Measurements from ENCODE around the gene SMAD7.

SMAD7 gene

DNA sequence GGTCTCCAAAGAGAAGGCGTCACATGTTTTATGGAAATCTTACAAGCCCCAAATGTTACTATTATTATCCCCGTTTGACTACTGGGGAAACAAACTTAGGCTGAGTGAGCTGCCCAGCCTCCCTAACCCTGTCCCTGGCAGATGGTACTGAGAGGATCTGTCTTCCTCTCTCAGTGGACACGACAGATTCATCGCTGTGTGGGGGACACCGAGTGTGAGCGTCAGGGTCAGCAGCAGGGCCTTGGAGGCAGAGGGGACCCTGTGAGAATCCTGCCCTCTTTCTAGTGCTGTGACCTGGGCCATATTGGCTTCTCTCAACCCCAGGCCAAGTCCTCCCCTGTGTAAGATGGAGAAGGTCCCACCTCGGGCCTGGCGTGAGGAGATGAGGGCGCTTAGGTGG, 27.1 kb upstream of the SMAD7 start:
- no peak for TF ChIP-seq GATA1 (IDR thresholded peaks at IDR 0.05; ENCODE audit: low read depth, low read length)
- TF ChIP-seq POLR2A (IDR thresholded peaks at IDR 0.05; ENCODE audit: low read length), result no peak
- DNase-seq, result no peak

DNA sequence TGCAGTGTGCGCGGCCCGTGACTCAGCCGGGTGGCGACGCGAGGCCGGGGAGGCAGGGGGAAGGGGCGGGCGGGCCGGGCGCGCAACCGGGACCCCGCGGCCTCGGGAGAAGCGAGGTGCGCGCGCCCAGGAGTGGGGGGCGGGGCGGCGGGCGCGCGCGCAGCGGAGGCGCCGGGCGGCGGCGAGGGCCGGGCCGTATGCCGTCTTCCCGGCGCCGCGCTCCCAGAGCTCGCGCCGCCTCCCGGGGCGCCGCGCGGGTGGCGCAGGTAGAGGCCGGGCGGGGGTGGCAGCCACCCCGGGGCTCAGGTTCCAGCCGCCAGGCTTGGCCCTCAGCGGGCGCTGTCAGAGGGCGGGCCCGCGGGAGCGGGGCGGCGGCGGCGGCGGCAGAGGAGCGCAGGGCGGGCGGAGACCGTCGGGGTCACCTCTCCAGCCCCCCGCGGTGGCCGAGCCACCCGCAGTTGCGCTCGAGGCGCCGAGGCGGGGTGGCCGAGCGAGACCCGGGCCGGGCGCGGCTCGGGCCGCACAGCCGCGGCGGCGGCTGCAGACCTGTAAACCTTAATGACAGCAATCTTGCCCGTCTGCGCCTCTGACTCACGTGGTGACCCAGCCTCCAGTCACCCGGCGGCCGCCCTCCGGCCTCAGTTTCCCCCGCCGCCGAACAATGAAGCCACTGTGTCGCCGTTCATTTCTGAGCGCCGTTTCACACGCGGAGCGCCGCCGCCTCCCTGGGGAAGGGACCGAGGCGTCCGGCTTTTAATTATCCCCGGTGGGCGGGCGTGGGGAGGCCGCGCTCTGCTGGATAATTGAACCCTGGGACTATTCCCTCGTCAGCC, 25.3 kb upstream of the SMAD7 start:
- TF ChIP-seq GATA1 (IDR thresholded peaks at IDR 0.05; ENCODE audit: low read depth, low read length), result no peak
- TF ChIP-seq POLR2A (IDR thresholded peaks at IDR 0.05; ENCODE audit: low read length), result no peak

DNA sequence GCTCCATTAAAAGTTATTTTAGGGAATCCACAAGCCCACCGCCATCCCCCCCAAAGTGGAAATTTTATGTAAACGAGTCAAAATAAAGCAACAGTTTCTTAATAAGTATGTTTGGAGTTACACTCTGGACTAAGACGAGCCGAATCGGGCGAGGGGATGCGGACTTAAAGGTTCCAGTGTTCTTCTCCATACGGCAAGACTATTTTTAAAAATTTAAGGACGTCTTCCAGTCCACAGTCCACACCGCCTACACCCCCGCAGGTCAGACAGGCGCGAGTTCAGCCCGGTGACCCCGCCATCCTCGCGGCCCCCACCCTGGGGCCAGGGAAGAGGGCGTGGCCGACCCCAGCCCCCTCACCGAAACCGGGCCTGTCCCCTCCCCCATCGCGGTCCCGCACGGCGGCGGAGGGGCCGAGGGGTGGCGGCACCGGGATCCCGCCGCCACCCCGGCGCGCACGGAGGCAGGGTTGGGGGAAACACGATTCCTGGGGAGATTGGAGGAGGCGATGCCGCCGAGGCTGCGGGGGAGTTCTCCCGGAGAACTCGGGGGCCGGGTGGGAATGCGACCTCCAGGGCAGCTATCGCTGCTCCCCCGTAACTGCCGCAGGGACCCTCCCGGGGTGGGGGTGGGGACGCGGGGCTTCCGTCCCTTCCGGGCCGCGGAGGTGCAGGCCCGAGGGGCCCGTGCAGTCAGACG, 24.5 kb upstream of the SMAD7 start:
- no peak for TF ChIP-seq GATA1 (IDR thresholded peaks at IDR 0.05; ENCODE audit: low read depth, low read length)
- TF ChIP-seq POLR2A (IDR thresholded peaks at IDR 0.05; ENCODE audit: low read length), result no peak
- DNase-seq, result no peak

More for the DNA sequence above, 25.3 kb upstream of the SMAD7 start:
- DNase-seq, result no peak

GRCh38 chr18:48974304-48975119, 23.7 kb upstream of the SMAD7 start:
- DNase-seq, result no peak
- TF ChIP-seq POLR2A (IDR thresholded peaks at IDR 0.05; ENCODE audit: low read length) (no peak), GATA1 (IDR thresholded peaks at IDR 0.05; ENCODE audit: low read depth, low read length) (no peak)

- TF ChIP-seq GATA1 (IDR thresholded peaks at IDR 0.05; ENCODE audit: low read depth, low read length), result no peak
- no peak for TF ChIP-seq POLR2A (IDR thresholded peaks at IDR 0.05; ENCODE audit: low read length)
- no peak for DNase-seq
Observed at GRCh38 chr18:48973731-48974130, 23.0 kb upstream of the SMAD7 start.

GRCh38 chr18:48968412-48969215, 17.8 kb upstream of the SMAD7 start:
- TF ChIP-seq GATA1 (IDR thresholded peaks at IDR 0.05; ENCODE audit: low read depth, low read length) (no peak), POLR2A (IDR thresholded peaks at IDR 0.05; ENCODE audit: low read length) (no peak)
- no peak for DNase-seq

GRCh38 chr18:48967545-48967944, 16.8 kb upstream of the SMAD7 start:
- no peak for DNase-seq

DNA sequence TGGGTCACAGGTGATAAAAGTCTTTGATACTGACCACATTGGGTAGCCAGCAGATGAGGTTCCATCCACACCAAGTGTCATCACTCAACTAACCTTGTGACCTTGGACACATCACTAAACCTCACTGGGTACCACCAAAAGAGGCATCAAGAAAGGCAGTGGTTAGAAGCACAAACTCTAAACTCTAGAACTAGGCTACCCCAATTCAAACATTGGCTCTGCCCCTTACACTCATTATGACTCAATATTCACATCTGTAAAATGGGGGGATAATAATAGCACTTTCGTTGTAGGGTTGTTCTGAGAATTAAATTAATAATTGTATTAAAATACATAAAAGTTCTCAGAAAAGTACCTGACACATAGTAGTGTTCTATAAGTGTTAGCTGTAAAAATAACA, 15.8 kb upstream of the SMAD7 start:
- no peak for DNase-seq
- TF ChIP-seq GATA1 (IDR thresholded peaks at IDR 0.05; ENCODE audit: low read depth, low read length) (no peak), POLR2A (IDR thresholded peaks at IDR 0.05; ENCODE audit: low read length) (no peak)

More at GRCh38 chr18:48967545-48967944, 16.8 kb upstream of the SMAD7 start:
- TF ChIP-seq GATA1 (IDR thresholded peaks at IDR 0.05; ENCODE audit: low read depth, low read length), result no peak
- no peak for TF ChIP-seq POLR2A (IDR thresholded peaks at IDR 0.05; ENCODE audit: low read length)

DNA sequence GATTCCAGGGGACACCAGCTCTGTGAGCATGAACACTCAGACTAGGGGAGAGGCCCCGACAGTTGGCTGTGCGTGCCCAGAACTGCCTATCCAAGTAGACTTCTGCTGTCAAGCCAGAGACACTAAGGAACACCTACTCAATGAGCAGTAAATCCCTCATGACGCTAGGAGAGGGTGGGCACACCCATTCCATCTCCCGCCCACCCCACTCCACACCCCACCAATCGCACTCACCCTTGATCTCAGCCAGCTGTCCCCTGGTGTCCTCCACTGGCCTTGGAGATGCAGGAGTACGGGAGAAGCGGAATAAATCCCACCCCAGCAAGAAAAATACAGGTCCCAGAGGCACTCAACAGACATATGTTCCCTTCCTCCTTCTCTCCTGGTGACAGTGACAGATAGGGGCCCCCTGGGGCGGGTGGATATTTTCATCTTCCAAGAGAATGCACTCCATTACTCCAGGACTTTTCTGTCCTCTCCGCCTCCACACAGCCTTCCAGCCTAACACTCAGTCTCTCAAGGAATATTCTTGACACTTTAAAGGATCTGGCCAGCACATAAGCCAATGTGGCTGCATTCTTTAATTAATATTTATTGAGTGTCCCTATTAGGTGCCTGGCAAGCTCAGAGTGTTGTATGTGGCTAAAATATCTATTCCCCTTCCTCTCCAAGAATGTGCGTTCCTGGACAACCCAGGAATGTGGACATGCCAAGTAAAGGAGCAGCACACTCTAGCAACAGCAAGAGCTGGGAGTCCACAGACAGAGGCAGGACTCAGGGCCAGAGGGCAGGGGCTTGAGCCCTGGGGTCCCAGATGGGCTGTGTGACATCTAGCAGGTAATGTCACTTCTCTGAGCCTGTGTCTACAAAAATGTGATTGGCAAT, 13.1 kb upstream of the SMAD7 start:
- no peak for DNase-seq
- TF ChIP-seq GATA1 (IDR thresholded peaks at IDR 0.05; ENCODE audit: low read depth, low read length) (no peak), POLR2A (IDR thresholded peaks at IDR 0.05; ENCODE audit: low read length) (no peak)

- TF ChIP-seq GATA1 (IDR thresholded peaks at IDR 0.05; ENCODE audit: low read depth, low read length) (no peak), POLR2A (IDR thresholded peaks at IDR 0.05; ENCODE audit: low read length) (no peak)
- no peak for DNase-seq
Observed at GRCh38 chr18:48962994-48963561, 12.3 kb upstream of the SMAD7 start.

DNA sequence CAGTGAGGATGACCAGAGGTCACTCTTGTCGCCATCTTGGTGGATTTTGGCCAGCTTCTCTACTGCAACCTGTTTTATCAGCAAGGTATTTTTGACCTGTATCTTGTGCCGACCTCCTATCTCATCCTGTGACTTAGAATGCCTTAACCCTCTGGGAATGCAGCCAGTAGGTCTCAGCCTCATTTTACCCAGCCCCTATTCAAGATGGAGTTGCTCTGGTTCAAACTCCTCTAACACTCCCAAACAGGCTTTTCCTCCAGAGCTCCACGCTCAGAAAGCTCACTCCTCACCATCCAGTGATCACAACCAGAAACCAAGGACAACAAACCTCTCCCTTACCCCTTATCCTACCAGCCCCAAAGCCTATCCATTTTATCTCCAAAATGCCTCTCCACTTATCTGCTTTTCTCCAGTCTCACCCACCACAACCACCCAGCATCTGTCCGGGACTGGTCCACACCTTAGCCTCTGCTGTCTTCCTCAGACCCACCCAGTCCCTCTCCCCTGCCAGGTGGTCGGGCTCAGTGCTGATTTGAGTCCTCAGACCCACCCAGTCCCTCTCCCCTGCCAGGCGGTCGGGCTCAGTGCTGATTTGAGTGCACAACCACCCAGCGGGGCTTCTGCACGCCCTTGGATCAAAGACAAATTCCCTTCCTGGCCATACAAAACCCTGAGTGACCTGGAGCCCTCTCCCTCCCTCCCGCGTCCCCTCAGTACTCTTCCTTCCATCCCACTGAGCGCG, 11.7 kb upstream of the SMAD7 start:
- DNase-seq, result no peak
- TF ChIP-seq POLR2A (IDR thresholded peaks at IDR 0.05; ENCODE audit: low read length), result no peak
- TF ChIP-seq GATA1 (IDR thresholded peaks at IDR 0.05; ENCODE audit: low read depth, low read length), result no peak
